Upper lobe of left lung (tissue), 6 donors: ENCODE measurements around the gene DNAJC8. TPM values are rescaled to one million over a fixed set of nuclear protein-coding genes. Genes with fewer than 3 reads are reported as not detected.
A peak's percentile ranks its signal among the peaks of the same experiment; 100 is the strongest.

Source experiments
- ATAC-seq, 2 donors: fragments of 200-7000 bp; cut with Tn5 transposase; one replicate each; pipeline ENCODE4 v1.9.1; 2022; ENCODE audit warnings: mild to moderate bottlenecking in 2 of 2, moderate library complexity in 2 of 2; ENCODE audit not compliant: low FRiP score in 2 of 2
- DNase-seq, 2 donors: peaks; one replicate each; pipeline ENCODE4 v3.0.0-alpha.2; 2019 to 2020
- H3K27ac ChIP-seq, 4 donors: fragments of 200-600 bp; sonication (generic); one replicate each; pipeline ENCODE4 v1.5.1; 2016 to 2019
- H3K27me3 ChIP-seq, 4 donors: fragments of 200-600 bp; sonication (generic); one replicate each; pipeline ENCODE4 v1.5.1; 2017 to 2019
- H3K36me3 ChIP-seq, 4 donors: fragments of 200-600 bp; sonication (generic); one replicate each; pipeline ENCODE4 v1.5.1; 2016 to 2019
- H3K4me1 ChIP-seq, 4 donors: fragments of 200-600 bp; sonication (generic); one replicate each; pipeline ENCODE4 v1.5.1; 2018 to 2019
- H3K4me3 ChIP-seq, 4 donors: fragments of 200-600 bp; sonication (generic); one replicate each; pipeline ENCODE4 v1.5.1; 2017 to 2019; ENCODE audit warnings: mild to moderate bottlenecking in 2 of 4, moderate library complexity in 1 of 4
- H3K9me3 ChIP-seq, 4 donors: fragments of 200-600 bp; sonication (generic); one replicate each; pipeline ENCODE4 v1.5.1; 2018 to 2019
- EP300 ChIP-seq, 4 donors: sonication (generic); formaldehyde crosslinking; IDR thresholded peaks; one replicate each; pipeline ENCODE4 v1.5.1; 2017; ENCODE audit warnings: antibody characterized with exemption in 4 of 4, control low read depth in 2 of 4
- POLR2A ChIP-seq, 4 donors: fragments of 450-650 bp; IDR thresholded peaks; one replicate each; pipeline ENCODE4 v1.5.1; 2016 to 2017; ENCODE audit warnings: antibody characterized with exemption in 4 of 4, mild to moderate bottlenecking in 2 of 4
- POLR2AphosphoS5 ChIP-seq, 2 donors: sonication (generic); formaldehyde crosslinking; IDR thresholded peaks; one replicate each; pipeline ENCODE4 v1.5.1; 2017; ENCODE audit warnings: antibody characterized with exemption in 2 of 2
- WGBS, 2 donors: methylation state at CpG; one replicate each; pipeline ENCODE4 v1.1.5; 2017 to 2018; 5-methylcytosine and 5-hydroxymethylcytosine counted together
- total RNA-seq, 6 donors: library from RNA; depleted of rRNA in 4 of 6; stranded (reverse); fragments of >200 nt in 4 of 6; gene quantifications; one replicate each; pipeline versions ENCODE4 v1.1.0 to v1.2.1, GENCODE V29; 2016 to 2021
- TF ChIP-seq, protein P1 (sequence below), 6 experiments: fragments of 450-650 bp in 4 of 6; fragments of 200-600 bp in 2 of 6; sonication (generic) in 2 of 6; IDR thresholded peaks; one replicate each; pipeline ENCODE4 v1.5.1; 2016 to 2019; ENCODE audit warnings: antibody characterized with exemption in 6 of 6
- donor health status: DM: no; HTN: no; CAD: no; lungs with moderate emphysema.
- donor health status: DM: no; HTN: yes; CAD: no; lungs with severe emphysema.

The DNAJC8 gene, protein sequence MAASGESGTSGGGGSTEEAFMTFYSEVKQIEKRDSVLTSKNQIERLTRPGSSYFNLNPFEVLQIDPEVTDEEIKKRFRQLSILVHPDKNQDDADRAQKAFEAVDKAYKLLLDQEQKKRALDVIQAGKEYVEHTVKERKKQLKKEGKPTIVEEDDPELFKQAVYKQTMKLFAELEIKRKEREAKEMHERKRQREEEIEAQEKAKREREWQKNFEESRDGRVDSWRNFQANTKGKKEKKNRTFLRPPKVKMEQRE
- 100 to 1,000 TPM in 2 of 6 donors, 10 to 100 TPM in 4; 50.0 to 107 (median 73.5) TPM for total RNA-seq

DNA sequence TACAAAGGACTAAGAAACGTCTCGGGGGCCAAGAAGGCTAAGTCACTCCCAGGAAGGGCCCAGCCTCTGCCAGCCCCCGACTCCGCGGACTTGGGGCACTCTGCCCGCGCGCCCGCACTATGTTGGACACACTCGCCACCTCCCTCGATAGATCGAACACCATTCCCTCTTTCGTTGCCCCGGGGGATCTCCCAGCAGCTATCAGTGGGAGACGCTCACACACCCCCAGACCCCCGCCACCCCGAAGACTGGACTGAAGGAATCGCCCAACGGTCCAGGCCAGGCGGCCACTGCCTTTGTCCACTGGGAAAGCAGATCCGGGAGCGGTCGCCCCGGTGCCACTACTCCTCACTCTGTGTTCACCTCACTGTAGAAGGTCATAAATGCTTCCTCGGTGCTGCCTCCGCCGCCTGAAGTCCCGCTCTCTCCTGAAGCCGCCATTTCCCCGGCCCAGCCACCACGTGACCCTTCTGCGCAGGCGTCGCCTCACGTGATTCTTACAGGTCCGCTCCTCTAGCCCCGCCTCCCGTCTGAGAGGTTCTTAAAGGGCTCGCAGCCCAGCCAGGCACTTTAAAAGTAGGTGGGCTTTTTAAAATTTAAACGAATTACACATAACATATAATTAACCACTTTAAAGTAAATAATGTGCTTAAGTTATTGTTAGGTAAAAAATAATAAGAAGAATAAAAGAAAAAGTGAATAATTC is at the start of gene DNAJC8:
DNAJC8 (minus strand) TSS at position 472 of the 706 bp plus-strand sequence; CDS start at position 441, 31 bp downstream.
- ATAC-seq = peak; percentile 78 to 85
- Histone ChIP-seq H3K4me3 (peak within 1 kb of the TSS; percentile 76 to 88 (median 86)), H3K9me3 (no peaks in the 10 kb centered on the region), H3K27me3 (no peaks in the 10 kb centered on the region), H3K27ac (peak within 1 kb of the TSS; percentile 80 to 90 (median 88)), H3K4me1 (peaks cover 34 to 45% (median 37%) of the 10 kb centered on the region in 4 donors), H3K36me3 (peaks cover 7 to 29% (median 20%) of the 10 kb centered on the region in 4 donors)
- TF ChIP-seq, protein P1, sequence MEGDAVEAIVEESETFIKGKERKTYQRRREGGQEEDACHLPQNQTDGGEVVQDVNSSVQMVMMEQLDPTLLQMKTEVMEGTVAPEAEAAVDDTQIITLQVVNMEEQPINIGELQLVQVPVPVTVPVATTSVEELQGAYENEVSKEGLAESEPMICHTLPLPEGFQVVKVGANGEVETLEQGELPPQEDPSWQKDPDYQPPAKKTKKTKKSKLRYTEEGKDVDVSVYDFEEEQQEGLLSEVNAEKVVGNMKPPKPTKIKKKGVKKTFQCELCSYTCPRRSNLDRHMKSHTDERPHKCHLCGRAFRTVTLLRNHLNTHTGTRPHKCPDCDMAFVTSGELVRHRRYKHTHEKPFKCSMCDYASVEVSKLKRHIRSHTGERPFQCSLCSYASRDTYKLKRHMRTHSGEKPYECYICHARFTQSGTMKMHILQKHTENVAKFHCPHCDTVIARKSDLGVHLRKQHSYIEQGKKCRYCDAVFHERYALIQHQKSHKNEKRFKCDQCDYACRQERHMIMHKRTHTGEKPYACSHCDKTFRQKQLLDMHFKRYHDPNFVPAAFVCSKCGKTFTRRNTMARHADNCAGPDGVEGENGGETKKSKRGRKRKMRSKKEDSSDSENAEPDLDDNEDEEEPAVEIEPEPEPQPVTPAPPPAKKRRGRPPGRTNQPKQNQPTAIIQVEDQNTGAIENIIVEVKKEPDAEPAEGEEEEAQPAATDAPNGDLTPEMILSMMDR (IDR thresholded peaks at IDR 0.05) = no peak
- TF ChIP-seq POLR2A (IDR thresholded peaks at IDR 0.05) = peak in 3 of 4 donors; percentile 74 to 87 (median 80)
- TF ChIP-seq POLR2AphosphoS5 (IDR thresholded peaks at IDR 0.05) = peak; percentile 91 to 96
- WGBS, 2 donors = 1% methylated on average over 24 to 32 of the region's 40 CpGs
- peak; percentile 94 to 97 for DNase-seq

DNA sequence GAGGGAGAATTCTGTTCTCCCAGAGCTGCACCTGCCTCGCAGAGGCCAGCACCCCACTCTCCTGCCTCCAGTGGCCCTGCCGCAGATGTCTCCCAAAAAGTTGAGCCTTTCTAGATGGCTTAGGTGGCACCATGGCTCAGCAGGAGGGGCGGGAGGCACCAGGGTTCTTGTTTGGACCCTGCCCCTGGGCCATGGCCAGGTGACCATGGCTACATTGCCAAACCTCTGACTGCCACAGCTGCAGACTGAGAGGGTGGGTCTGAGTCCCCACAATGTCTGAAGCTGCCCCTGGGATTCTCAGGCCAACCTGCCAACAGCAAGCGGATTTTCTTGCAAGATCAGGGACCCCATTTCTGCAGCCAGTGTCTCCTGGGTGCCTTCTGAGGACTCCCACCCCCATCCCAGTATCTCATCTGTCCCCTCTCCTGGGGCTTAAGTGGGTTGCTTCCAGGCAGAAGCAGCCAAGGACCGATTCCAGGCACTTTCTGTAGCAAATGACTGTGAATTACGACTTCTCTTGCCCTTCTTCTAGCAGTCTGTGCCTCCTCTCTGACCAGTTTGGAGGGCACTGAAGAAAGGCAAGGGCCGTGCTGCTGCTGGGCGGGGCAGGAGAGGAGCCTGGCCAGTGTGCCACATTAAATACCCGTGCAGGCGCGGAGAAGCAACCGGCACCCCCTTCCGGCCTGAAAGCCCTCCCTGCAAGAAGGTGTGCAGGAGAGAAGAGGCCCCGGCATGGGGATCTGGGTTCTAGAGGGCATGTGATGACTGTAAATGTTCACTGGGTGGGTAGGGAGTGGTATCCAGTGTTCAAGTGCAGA is 49.0 kb upstream of the DNAJC8 start:
- Histone ChIP-seq H3K9me3 (no peaks in the 10 kb centered on the region), H3K36me3 (peaks cover 15 to 65% (median 45%) of the 10 kb centered on the region in 4 donors), H3K4me3 (no peak overlapping the region), H3K27me3 (no peaks in the 10 kb centered on the region), H3K27ac (peak overlapping the region; percentile 42 to 72 (median 56)), H3K4me1 (peaks cover 5 to 20% (median 16%) of the 10 kb centered on the region in 4 donors)
- TF ChIP-seq POLR2A (IDR thresholded peaks at IDR 0.05) = no peak
- no peak for TF ChIP-seq POLR2AphosphoS5 (IDR thresholded peaks at IDR 0.05)
- TF ChIP-seq, protein P1 (IDR thresholded peaks at IDR 0.05) = no peak
- no peak for TF ChIP-seq EP300 (IDR thresholded peaks at IDR 0.05)
- DNase-seq (no peak), ATAC-seq (no peak)
- WGBS, 2 donors = 93 to 95% methylated on average over 10 to 14 of the region's 14 CpGs

DNA sequence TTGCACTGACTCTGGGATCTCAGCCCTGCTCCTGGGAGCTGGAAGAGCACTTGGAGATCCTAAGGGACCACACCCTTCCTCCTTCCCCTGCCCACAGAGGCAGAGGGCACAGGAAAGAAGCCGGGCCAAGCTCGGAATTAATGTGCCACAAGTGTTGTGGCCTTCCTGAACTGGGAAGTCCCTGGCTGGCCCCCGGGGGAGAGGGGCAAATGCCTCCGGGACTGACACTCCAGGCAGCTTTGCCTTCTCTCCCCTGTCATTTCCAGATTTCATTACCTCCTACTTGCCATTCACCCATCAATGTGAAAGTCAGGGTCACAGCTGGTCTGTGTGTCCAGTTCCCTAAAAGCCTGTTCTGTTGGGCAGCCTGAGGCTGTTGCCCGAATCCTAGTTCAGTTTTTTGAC is 48.1 kb upstream of the DNAJC8 start:
- Histone ChIP-seq H3K27ac (peak overlapping the region; percentile 42 to 72 (median 56)), H3K27me3 (no peaks in the 10 kb centered on the region), H3K36me3 (peaks cover 15 to 72% (median 51%) of the 10 kb centered on the region in 4 donors), H3K4me3 (no peak overlapping the region), H3K4me1 (peaks cover 5 to 20% (median 16%) of the 10 kb centered on the region in 4 donors), H3K9me3 (no peaks in the 10 kb centered on the region)
- ATAC-seq (peak; percentile 15 to 47), DNase-seq (no peak)
- WGBS, 2 donors = 46 to 73% methylated on average over 5 of the region's 5 CpGs
- TF ChIP-seq EP300 (IDR thresholded peaks at IDR 0.05) (no peak), POLR2A (IDR thresholded peaks at IDR 0.05) (no peak), POLR2AphosphoS5 (IDR thresholded peaks at IDR 0.05) (no peak)
- TF ChIP-seq, protein P1 (IDR thresholded peaks at IDR 0.05) = no peak

DNA sequence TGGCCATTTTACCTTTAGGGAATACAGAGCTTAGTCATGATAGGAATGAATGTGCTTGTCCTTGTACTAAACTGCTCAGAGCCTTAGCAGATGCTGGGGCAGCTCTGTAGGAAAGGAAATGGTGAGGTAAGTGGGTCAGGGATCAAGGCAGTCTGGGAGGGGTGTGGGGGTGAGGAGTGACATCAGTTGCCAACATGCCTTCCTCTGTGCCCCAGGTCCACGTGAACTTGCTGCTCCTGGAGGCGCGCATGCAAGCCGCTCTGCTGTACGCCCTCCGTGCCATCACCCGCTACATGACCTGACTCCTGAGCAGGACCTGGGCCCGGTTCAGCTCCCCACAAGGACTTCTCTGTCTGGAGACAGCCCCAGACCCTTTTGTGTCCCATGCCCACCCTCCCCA is 47.7 kb upstream of the DNAJC8 start:
- Histone ChIP-seq H3K4me1 (peaks cover 5 to 20% (median 16%) of the 10 kb centered on the region in 4 donors), H3K27ac (peak overlapping the region; percentile 42 to 72 (median 56)), H3K36me3 (peaks cover 15 to 76% (median 55%) of the 10 kb centered on the region in 4 donors), H3K4me3 (no peak overlapping the region), H3K9me3 (no peaks in the 10 kb centered on the region), H3K27me3 (no peaks in the 10 kb centered on the region)
- WGBS, 2 donors = 85% methylated on average over 8 of the region's 8 CpGs
- DNase-seq (peak in 1 of 2 donors; percentile 28), ATAC-seq (peak; percentile 36 to 41)
- TF ChIP-seq POLR2AphosphoS5 (IDR thresholded peaks at IDR 0.05) (no peak), EP300 (IDR thresholded peaks at IDR 0.05) (no peak), POLR2A (IDR thresholded peaks at IDR 0.05) (no peak)
- TF ChIP-seq, protein P1 (IDR thresholded peaks at IDR 0.05) = no peak
